Neural progenitor cell (in vitro differentiated cells): ENCODE results near the gene PSD4. TPM values are rescaled to one million over a fixed set of nuclear protein-coding genes. Genes with fewer than 3 reads are reported as not detected.

Experiments used
- DNase-seq: peaks from one replicate; pipeline ENCODE4 v3.0.0-alpha.2; 2016; ENCODE audit warnings: low spot score
- H2AFZ ChIP-seq: fragments of 200-600 bp; sonication (generic); replicated peaks from 2 replicates; pipeline ENCODE4 v1.6.1; 2016; ENCODE audit warnings: antibody characterized with exemption
- H3F3A ChIP-seq: fragments of 200-600 bp; sonication (generic); 2 replicates; pipeline ENCODE4 v1.6.1; 2016; ENCODE audit warnings: antibody characterized with exemption, low read depth
- H3K27ac ChIP-seq: fragments of 200-600 bp; sonication (generic); 2 replicates; pipeline ENCODE4 v1.5.1; 2016; ENCODE audit warnings: mild to moderate bottlenecking
- H3K27me3 ChIP-seq: fragments of 200-600 bp; sonication (generic); 2 replicates; pipeline ENCODE4 v1.6.1; 2016; ENCODE audit warnings: mild to moderate bottlenecking, moderate library complexity
- H3K36me3 ChIP-seq: fragments of 200-600 bp; sonication (generic); 2 replicates; pipeline ENCODE4 v1.5.1; 2016
- H3K4me1 ChIP-seq: fragments of 200-600 bp; sonication (generic); 2 replicates; pipeline ENCODE4 v1.6.1; 2016; ENCODE audit warnings: mixed run types
- H3K4me2 ChIP-seq: fragments of 200-600 bp; sonication (generic); 2 replicates; pipeline ENCODE4 v1.6.1; 2016
- H3K4me3 ChIP-seq: fragments of 200-600 bp; sonication (generic); 2 replicates; pipeline ENCODE4 v1.5.1; 2016
- H3K79me2 ChIP-seq: fragments of 200-600 bp; sonication (generic); 2 replicates; pipeline ENCODE4 v1.6.1; 2016; ENCODE audit warnings: low read depth
- H3K9ac ChIP-seq: fragments of 200-600 bp; sonication (generic); 2 replicates; pipeline ENCODE4 v1.6.1; 2016
- H3K9me3 ChIP-seq: fragments of 200-600 bp; sonication (generic); 2 replicates; pipeline ENCODE4 v1.5.1; 2016; ENCODE audit warnings: low read depth
- H4K20me1 ChIP-seq: fragments of 200-600 bp; sonication (generic); 2 replicates; pipeline ENCODE4 v1.6.1; 2016; ENCODE audit warnings: low read depth
- H3K27ac Mint-ChIP-seq: 3 replicates; pipeline ENCODE4 v1.8.0; 2021; ENCODE audit warnings: mixed read lengths
- H3K27me3 Mint-ChIP-seq: 2 replicates; pipeline ENCODE4 v1.8.0; 2022; ENCODE audit warnings: low read depth, mild to moderate bottlenecking, inconsistent platforms, moderate library complexity, mixed read lengths; ENCODE audit not compliant: insufficient read depth
- H3K36me3 Mint-ChIP-seq: 3 replicates; pipeline ENCODE4 v1.8.0; 2021; ENCODE audit warnings: mixed read lengths
- H3K4me1 Mint-ChIP-seq: 3 replicates; pipeline ENCODE4 v1.8.0; 2021; ENCODE audit warnings: mixed read lengths
- H3K4me3 Mint-ChIP-seq: 3 replicates; pipeline ENCODE4 v1.8.0; 2021; ENCODE audit warnings: mild to moderate bottlenecking, moderate library complexity, mixed read lengths
- H3K9me3 Mint-ChIP-seq: 3 replicates; pipeline ENCODE4 v1.8.0; 2020; ENCODE audit warnings: mixed read lengths
- EZH2 ChIP-seq: fragments of 200-600 bp; sonication (generic); IDR thresholded peaks from 2 replicates; pipeline ENCODE4 v1.6.1; 2017; ENCODE audit warnings: antibody characterized with exemption, mild to moderate bottlenecking, moderate library complexity
- EZH2phosphoT487 ChIP-seq: fragments of 200-600 bp; sonication (generic); IDR thresholded peaks from 2 replicates; pipeline ENCODE4 v1.6.1; 2017; ENCODE audit warnings: antibody characterized with exemption
- total RNA-seq: library from RNA; depleted of rRNA; stranded (reverse); fragments of >200 nt; gene quantifications from 2 replicates; pipeline ENCODE4 v1.2.3, GENCODE V29; 2015; ENCODE audit warnings: low replicate concordance
- TF ChIP-seq, protein P1 (sequence below): fragments of 200-600 bp; sonication (generic); IDR thresholded peaks from 2 replicates; pipeline ENCODE4 v1.5.1; 2017; ENCODE audit warnings: antibody characterized with exemption, mild to moderate bottlenecking

PSD4 gene
- total RNA-seq, 1 donor from 2014 or later, result 0.02 TPM

DNA sequence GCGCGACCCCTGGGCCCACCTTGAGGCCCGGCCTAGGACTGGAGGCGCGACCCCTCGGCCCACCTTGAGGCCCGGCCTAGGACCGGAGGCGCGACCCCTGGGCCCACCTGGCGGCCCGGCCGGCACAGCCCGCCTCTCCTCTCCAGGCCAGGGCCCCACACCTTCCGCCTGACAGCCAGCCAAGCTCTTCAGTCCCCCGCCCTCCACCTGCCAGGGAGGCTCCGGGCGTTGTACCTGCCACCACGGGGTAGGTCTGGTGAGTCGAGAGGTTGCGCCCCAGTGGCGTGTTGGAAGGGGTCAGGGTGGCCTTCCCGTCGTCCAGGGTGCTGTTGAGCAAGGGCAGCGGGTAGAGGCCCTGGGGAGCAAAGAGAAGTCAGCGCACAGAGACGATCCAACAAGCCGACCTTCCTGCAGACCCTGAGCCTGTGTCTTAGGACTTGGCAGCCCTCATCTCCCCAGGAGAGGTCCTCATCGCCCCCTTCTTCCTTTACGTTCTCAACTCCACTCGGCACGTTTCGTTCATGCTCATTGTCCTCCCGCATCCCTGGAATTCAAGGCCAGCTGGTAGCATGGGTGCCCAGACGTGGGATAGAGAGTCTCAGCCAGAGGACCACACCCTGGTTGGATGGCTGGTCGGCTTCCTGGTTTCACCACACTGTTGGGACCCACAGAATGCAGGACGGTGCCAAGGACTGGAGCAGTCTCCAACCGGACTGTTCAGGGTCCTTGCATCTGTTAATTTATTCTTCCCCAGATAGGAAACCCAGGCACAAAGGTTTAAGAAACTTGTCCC lies 62.8 kb downstream of the PSD4 start:
- H2AFZ ChIP-seq, result no peak overlapping the region
- H3K9ac ChIP-seq, result no peak overlapping the region
- H3K4me3 ChIP-seq, result no peak overlapping the region
- H3K27ac Mint-ChIP-seq, result no peak overlapping the region
- peaks cover 11% of the 10 kb centered on the region for H3K9me3 Mint-ChIP-seq
- no peak overlapping the region for H3K27ac ChIP-seq
- peaks cover 20% of the 10 kb centered on the region for H3K4me1 Mint-ChIP-seq
- no peak overlapping the region for H3K4me2 ChIP-seq
- H4K20me1 ChIP-seq, result no peaks in the 10 kb centered on the region
- TF ChIP-seq, protein P1, sequence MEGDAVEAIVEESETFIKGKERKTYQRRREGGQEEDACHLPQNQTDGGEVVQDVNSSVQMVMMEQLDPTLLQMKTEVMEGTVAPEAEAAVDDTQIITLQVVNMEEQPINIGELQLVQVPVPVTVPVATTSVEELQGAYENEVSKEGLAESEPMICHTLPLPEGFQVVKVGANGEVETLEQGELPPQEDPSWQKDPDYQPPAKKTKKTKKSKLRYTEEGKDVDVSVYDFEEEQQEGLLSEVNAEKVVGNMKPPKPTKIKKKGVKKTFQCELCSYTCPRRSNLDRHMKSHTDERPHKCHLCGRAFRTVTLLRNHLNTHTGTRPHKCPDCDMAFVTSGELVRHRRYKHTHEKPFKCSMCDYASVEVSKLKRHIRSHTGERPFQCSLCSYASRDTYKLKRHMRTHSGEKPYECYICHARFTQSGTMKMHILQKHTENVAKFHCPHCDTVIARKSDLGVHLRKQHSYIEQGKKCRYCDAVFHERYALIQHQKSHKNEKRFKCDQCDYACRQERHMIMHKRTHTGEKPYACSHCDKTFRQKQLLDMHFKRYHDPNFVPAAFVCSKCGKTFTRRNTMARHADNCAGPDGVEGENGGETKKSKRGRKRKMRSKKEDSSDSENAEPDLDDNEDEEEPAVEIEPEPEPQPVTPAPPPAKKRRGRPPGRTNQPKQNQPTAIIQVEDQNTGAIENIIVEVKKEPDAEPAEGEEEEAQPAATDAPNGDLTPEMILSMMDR, result no peak
- TF ChIP-seq EZH2 (no peak), EZH2phosphoT487 (no peak)
- H3K27me3 ChIP-seq, result no peaks in the 10 kb centered on the region
- H3K27me3 Mint-ChIP-seq, result peaks cover 14% of the 10 kb centered on the region
- no peak for DNase-seq
- H3K36me3 ChIP-seq, result no peaks in the 10 kb centered on the region
- H3K36me3 Mint-ChIP-seq, result peaks cover 16% of the 10 kb centered on the region
- H3K9me3 ChIP-seq, result no peaks in the 10 kb centered on the region
- no peaks in the 10 kb centered on the region for H3F3A ChIP-seq
- no peak overlapping the region for H3K4me3 Mint-ChIP-seq
- no peaks in the 10 kb centered on the region for H3K4me1 ChIP-seq
- no peaks in the 10 kb centered on the region for H3K79me2 ChIP-seq

DNA sequence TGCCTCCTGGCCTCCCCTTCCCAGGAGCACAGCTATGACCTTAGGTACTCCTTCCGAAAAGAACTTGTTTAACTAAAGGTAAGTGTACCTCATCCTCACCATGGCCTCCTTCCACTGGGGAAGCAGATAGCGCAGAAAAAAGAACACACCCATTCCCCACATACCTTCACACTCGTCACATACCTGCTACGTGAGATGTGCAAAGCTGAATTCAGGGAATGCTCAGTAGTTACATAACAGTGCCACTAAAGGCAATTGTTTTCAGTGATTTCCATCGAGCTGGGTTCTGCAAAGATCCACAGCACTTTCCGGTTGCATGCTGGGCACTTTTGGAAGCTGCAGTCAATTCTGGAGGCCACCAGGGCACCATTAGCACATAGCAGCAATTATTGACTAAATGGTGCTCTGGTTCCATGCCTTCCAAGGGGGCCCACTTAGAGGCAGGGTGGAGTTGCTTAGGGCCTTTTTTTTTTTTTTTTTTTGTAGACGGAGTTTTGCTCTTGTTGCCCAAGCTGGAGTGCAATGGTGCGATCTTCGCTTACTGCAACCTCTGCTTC lies 63.9 kb downstream of the PSD4 start:
- Histone ChIP-seq H3K27ac (no peak overlapping the region), H3F3A (no peaks in the 10 kb centered on the region), H3K4me2 (no peak overlapping the region), H3K4me1 (no peaks in the 10 kb centered on the region), H3K27me3 (no peaks in the 10 kb centered on the region), H3K4me3 (no peak overlapping the region), H4K20me1 (no peaks in the 10 kb centered on the region), H3K9me3 (no peaks in the 10 kb centered on the region), H3K79me2 (no peaks in the 10 kb centered on the region), H2AFZ (no peak overlapping the region), H3K36me3 (no peaks in the 10 kb centered on the region), H3K9ac (no peak overlapping the region)
- H3K9me3 Mint-ChIP-seq, result peaks cover 11% of the 10 kb centered on the region
- H3K27me3 Mint-ChIP-seq, result peaks cover 7% of the 10 kb centered on the region
- peaks cover 16% of the 10 kb centered on the region for H3K36me3 Mint-ChIP-seq
- TF ChIP-seq EZH2 (no peak), EZH2phosphoT487 (no peak)
- TF ChIP-seq, protein P1, result no peak
- H3K4me1 Mint-ChIP-seq, result peaks cover 19% of the 10 kb centered on the region
- H3K27ac Mint-ChIP-seq, result no peak overlapping the region
- no peak for DNase-seq
- H3K4me3 Mint-ChIP-seq, result no peak overlapping the region

DNA sequence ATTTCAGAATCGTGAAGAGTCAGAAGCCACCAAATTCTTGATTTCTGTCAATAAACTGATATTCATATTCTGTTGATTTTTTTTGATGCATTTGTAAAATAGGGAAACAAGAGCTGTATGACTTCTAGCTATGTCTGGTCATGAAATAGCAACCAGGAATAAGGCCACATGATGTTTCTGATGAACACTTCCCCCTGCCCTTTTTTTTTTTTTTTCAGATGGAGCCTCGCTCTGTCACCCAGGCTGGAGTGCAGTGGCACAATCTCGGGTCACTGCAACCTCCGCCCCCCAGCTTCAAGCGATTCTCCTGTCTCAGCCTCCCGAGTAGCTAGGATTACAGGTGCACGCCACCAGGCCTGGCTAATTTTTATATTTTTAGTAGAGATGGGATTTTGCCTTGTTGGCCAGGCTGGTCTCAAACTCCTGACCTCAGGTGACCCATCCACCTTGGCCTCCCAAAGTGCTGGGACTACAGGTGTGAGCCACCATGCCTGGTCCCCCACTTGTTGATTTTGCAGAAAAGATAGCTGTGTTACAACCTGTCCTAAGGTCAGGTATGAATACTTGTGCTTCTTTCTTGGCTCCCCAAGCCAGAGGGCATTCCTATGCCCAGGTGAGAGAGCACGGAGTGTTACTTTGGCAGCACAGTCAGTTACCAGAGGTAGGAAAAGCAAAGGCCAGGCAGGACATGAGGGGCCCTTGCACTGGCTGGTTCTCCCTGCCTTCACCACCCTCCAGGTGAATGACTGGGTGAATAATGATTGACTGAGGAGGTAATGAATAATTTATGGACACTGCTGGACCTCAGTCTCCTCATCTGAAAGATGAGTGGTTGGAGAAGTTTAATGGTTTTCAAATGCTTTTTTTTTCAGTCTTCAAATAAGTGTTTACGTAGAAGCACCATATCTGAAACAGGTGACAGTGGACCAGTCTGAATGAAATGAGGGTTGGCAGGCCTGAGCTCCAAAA lies 65.4 kb downstream of the PSD4 start:
- Histone ChIP-seq H3K27me3 (no peaks in the 10 kb centered on the region), H3F3A (no peaks in the 10 kb centered on the region), H3K9ac (no peak overlapping the region), H3K79me2 (no peaks in the 10 kb centered on the region), H3K36me3 (no peaks in the 10 kb centered on the region), H4K20me1 (no peaks in the 10 kb centered on the region), H3K4me3 (no peak overlapping the region), H3K4me1 (no peaks in the 10 kb centered on the region), H3K27ac (no peak overlapping the region), H3K4me2 (no peak overlapping the region), H2AFZ (no peak overlapping the region), H3K9me3 (no peaks in the 10 kb centered on the region)
- Mint-ChIP-seq H3K36me3 (peaks cover 16% of the 10 kb centered on the region), H3K4me3 (no peak overlapping the region), H3K27ac (no peak overlapping the region), H3K27me3 (peaks cover 14% of the 10 kb centered on the region), H3K9me3 (peaks cover 11% of the 10 kb centered on the region), H3K4me1 (peaks cover 15% of the 10 kb centered on the region)
- TF ChIP-seq, protein P1, result no peak
- TF ChIP-seq EZH2 (no peak), EZH2phosphoT487 (no peak)
- DNase-seq, result no peak
